ENCODE data around the gene OR8G5.

The OR8G5 gene

DNA sequence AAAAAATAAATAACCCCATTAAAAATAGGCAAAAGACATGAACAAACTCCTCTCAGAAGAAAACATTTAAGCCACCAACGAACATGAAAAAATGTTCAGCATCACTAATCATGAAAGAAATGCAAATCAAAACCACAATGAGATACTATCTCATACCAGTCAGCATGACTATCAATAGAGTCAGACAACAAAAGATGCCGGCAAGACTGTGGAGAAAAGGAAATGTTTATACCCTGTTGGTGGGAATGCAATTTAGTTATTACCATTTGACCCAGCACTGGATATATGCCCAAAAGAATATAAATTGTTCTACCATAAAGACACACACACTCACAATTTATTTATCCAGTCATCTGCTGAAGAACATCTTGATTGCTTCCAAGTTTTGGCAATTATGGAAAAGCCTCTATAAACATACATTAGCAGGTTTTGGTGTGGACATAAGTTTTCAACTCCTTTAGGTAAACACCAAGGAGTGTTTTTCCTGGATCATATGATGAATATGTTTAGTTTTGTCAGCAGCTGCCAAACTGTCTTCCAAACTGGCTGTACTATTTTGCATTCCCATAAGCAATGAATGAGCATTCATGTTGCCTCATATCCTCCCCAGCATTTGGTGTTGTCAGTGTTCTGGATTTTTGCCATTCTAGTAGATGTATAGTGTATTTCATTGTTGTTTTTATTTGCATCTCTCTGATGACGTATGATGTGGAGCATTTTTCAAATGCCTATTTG, 29.6 kb downstream of the OR8G5 start:
- in situ Hi-C loops (cut with MboI; ENCODE audit: low sequenced_read_pairs) = no loop called here

DNA sequence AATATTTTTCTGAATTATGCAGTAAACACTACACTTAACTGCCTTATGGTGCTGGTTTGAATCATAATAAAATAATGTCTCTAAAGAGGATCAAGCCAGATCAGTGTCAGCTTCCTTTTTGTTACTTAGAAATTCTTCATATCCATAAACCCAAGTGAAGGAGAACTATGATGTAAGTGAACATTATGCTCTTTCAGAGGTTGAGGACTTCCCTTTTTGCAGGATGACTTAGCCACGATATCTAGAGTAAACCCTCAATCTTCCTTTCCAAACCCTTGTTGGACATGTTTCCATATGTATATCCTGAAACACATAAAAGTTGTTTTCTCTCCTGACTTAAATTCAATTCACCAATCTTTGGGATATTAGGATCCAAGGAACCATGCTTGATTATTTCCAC, 38.5 kb downstream of the OR8G5 start:
- in situ Hi-C loops (cut with MboI; ENCODE audit: low sequenced_read_pairs) = no loop called here

DNA sequence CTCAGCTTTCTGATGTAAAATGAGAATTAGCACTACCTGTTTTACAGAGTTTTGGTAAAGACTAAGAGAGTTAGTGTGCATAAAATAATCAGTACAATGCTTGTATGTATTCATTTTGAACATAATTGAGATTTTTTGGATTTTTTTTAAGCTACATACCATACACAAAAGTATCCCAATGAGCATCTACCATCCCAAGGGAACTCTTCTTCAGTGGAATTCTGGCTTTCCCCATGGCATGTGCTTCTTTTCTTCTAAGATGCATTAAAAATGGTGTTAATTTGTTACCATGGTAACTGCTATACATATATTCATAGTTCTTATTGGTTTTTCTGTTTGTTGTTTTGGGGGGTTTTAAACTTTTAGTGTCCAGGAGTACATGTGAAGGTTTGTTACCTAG, 39.8 kb downstream of the OR8G5 start:
- in situ Hi-C loops (cut with MboI; ENCODE audit: low sequenced_read_pairs) = no loop called here

DNA sequence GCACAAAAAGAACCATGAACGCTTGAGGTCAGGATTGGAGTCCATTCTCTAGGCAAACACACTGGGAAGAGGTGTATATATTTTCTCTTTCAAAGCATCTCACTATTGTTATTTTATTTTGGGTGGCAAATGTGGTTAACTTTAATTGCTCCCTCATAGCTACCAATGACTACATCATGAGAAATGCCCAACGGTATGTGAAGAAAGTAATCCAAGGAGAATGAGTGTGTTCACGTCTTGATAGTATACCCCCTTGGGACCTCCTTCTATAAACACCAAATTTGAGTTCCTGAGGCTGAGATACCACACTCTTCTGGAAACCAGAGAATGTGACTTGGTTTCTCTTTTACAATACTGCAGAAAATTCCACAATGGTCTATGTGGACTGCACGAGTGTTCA, 41.7 kb downstream of the OR8G5 start:
- in situ Hi-C loops (cut with MboI; ENCODE audit: low sequenced_read_pairs) = no loop called here

DNA sequence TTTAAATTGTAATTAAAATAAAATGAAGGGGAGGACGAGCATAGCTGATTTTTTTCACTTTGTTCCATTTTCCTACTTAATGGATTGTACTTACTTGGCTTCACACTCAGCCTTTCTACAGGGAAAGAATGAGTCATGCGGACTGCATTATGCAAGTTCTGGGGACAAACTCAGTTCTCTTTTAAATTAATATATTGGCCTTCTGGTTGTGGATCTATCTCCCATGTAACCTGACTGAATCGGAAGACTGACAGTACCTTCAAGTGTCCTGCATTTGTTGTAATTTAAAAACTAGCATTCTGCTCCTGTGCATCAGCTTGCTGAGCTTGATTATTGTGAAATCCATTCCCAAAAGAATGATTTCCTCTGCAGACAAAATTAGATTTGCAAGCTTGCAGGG, 45.4 kb downstream of the OR8G5 start:
- in situ Hi-C loops (cut with MboI; ENCODE audit: low sequenced_read_pairs) = no loop called here

DNA sequence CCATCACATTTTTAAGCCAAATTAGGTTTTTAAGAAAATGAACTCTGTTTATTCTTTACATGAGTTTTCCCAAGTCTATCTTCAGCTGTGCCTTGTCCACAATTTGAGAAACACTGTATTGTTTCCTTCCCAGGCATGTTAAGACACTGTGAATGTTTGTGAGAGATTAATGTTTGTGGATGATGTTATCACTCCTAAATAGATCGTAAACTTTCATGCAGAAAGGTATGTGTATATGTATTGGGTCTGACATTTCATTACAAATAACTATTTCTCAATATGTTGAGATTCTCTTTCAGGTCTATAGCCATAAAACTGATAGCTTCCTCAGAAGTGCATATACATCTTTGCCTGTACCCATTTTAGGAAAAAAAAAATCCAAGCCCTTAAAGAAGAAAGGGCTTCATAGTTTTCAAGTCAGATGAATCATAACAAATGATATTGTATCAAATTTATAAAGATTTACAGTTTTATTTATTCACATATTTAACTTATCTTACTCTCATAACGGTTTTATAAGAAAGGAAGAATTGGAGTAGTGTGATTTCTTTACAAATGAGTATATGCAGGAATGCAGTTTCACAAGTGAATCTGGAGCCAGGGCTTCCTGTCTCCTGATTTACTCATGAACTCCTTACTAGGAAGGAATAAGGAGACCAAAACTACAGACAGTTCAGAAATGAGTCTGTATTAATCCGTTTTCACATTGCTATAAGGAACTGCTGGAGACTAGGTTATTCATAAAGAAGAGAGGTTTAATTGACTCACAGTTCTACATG, 46.4 kb downstream of the OR8G5 start:
- in situ Hi-C loops (cut with MboI; ENCODE audit: low sequenced_read_pairs) = no loop called here

DNA sequence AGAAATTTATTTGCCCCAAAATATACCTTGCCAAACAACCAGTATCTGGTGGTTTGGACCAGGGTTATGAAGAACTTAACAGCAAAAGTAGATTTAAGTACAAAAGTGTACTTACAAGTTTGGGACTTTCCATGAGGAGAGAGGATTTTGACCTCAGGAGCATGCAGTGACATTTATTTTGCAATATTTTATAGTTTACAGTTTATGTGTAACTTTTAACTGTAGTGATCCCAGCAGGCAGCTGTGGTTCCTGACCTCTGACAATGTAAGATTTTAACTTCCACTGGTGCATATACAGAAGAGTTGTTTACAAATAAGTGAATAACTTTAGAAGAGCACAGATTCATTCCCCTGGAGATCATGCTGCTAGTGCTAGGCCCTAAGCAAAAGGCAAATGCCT, 50.9 kb downstream of the OR8G5 start:
- in situ Hi-C loops (cut with MboI; ENCODE audit: low sequenced_read_pairs) = no loop called here

DNA sequence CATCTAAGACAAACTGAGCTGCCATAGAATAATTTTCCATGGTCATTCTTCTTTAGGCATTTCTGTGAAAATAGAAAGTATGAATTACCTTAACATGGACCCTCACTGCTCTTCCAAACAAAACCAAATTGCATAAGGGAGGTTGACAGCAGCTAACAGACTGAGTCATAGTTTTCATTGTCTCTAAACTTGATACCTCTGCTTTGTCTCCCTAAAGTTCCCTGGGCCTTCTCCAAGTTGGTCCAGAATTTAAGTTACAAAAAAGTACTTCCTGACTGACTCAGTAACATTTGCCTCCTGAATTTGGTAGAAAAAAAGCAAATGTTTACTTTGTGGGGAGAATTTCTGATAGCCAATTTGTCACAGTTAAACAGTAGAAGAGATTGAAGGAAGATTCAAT, 54.5 kb downstream of the OR8G5 start:
- in situ Hi-C loops (cut with MboI; ENCODE audit: low sequenced_read_pairs) = no loop called here

DNA sequence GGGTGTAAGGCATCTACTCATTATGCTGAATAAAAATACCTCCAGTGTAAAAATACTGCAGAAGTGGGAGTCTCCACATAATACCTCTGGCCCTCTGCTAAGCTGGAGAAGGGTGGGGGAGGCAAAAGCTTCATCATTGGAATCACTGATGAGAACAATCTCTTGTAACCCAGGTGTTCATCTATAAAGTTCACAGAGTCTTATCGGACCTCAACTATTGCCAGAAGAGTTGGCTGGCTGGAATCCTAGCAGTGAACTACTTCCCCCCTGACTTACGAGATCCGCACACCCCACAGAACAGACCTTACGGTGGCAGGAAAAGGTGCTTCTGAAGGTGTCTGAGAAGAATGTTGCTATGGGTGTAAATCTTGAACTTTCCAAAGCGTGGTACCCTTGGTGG, 55.1 kb downstream of the OR8G5 start:
- in situ Hi-C loops (cut with MboI; ENCODE audit: low sequenced_read_pairs) = no loop called here

DNA sequence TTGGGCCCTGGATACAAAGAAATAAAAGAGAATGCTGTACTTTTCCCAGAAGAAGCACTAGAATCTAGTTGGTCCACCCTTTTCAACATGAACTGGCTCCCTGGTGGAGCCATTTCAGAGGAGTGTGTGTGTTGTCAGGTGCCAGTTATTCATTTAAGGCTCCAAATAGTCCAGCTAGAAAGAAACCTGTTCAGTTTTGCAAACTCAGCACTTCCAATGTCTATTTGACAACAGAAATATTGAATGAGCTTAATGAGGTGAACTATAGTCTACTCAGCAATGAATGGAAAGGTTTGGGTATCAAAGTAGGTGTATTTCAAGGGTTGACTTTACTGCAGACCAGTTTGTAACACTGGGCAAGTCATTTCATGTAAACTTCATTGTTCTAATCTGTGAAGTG, 55.5 kb downstream of the OR8G5 start:
- in situ Hi-C loops (cut with MboI; ENCODE audit: low sequenced_read_pairs) = no loop called here

DNA sequence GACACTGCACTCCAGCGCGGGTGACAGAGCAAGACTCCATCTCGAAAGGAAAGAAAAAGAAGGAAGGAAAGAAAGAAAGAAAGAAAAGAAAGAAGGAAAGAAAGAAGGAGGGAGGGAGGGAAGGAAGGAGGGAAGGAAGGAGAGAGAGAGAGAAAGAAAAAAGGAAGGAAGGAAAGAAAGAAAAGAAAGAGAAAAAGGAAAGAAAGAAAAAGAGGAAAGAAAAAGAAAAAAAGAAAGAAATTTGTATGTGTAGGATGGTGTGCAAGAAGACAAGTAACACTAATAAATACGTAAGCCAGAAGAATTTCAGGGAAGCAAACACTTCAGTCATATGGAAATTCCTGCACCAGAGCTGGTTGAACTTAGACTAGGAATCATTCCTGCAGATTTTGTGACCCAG, 57.0 kb downstream of the OR8G5 start:
- in situ Hi-C loops (cut with MboI; ENCODE audit: low sequenced_read_pairs) = no loop called here

DNA sequence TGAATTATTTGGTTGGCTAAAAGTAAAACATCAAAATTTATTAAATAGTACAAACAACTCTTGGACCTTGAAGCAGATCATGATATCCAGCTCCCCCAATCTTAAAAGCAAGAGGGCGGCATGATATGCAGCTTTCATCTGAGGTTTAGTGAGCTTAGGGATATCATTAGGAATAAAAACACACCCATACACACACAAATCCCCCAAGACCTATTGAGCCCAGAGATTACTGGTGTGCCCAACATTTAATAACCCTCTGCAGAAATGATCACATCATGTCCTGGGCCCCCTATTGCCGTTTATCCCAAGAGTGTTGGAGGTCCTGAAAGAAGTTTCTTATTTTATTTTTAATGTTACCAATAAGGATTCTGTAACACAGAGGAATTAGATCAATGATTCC, 57.7 kb downstream of the OR8G5 start, which contains the start of gene OR8D1:
Gene OR8D1, minus strand, starts transcription at position 101 of the 400 bp plus-strand sequence. CDS start 3,183 bp downstream, outside the sequence.
- in situ Hi-C loops (cut with MboI; ENCODE audit: low sequenced_read_pairs) = no loop called here

DNA sequence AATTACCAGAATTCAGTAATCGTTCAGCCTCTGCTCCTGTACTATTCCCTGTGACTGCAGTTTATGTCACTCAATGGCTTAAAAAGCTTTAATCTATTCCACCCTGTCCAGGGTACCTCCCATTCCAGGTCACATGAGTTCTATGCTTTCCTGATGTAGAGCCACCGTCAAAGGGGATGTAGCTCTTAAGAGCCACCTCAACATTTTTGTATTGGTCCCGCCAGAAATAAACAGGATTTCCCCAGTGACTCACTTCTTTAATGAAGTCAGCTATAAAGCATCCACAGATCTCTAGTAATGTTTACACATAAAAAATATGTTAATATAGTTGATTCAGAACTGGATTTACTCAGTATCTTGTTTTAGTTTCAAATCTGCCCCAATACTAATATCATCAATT, 58.9 kb downstream of the OR8G5 start:
- in situ Hi-C loops (cut with MboI; ENCODE audit: low sequenced_read_pairs) = no loop called here

Data from HL-60/S4 treated with retinoic acid at 250 ng/mL for 4 days and 3 days (cell line).